ENCODE results near the gene TOGARAM1. TPM values are rescaled to one million over a fixed set of nuclear protein-coding genes. Genes with fewer than 3 reads are reported as not detected.

The TOGARAM1 gene
- total and polyA plus RNA-seq, 2 experiments from 2014 or later: 10.5 to 12.2 TPM

- H3K9ac ChIP-seq: no peak overlapping the region
- H3K79me2 ChIP-seq (ENCODE audit: insufficient read depth): peaks cover 100% of the 10 kb centered on the region
- DNase-seq: no peak
- no peak overlapping the region for H2AFZ ChIP-seq
- TF ChIP-seq EZH2 (IDR thresholded peaks at IDR 0.05; ENCODE audit: insufficient read depth, poor library complexity, severe bottlenecking) (no peak), EZH2phosphoT487 (IDR thresholded peaks at IDR 0.05; ENCODE audit: insufficient read depth, low read depth) (no peak)
- no peak overlapping the region for H3K4me2 ChIP-seq (ENCODE audit: unreplicated experiment)
- H3F3A ChIP-seq (ENCODE audit: insufficient read depth): no peaks in the 10 kb centered on the region
- no peaks in the 10 kb centered on the region for H3K36me3 ChIP-seq (ENCODE audit: low read depth)
- H3K9me3 ChIP-seq (ENCODE audit: low read depth): no peaks in the 10 kb centered on the region
- no peaks in the 10 kb centered on the region for H3K27me3 ChIP-seq (replicated peaks; ENCODE audit: insufficient read depth)
- no peaks in the 10 kb centered on the region; the same call in 1 of the 2 replicates for H4K20me1 ChIP-seq (ENCODE audit: insufficient read depth)
- no peak overlapping the region for H3K4me3 ChIP-seq
- H3K9me2 ChIP-seq (ENCODE audit: insufficient read depth): no peaks in the 10 kb centered on the region
- in situ Hi-C loops (cut with MboI): no loop called here
- H3K4me1 ChIP-seq (ENCODE audit: insufficient read depth): peaks cover 25% of the 10 kb centered on the region
- H3K27ac ChIP-seq: no peak overlapping the region
Observed at GRCh38 chr14:44968714-44969113, 6.7 kb downstream of the TOGARAM1 start.

DNA sequence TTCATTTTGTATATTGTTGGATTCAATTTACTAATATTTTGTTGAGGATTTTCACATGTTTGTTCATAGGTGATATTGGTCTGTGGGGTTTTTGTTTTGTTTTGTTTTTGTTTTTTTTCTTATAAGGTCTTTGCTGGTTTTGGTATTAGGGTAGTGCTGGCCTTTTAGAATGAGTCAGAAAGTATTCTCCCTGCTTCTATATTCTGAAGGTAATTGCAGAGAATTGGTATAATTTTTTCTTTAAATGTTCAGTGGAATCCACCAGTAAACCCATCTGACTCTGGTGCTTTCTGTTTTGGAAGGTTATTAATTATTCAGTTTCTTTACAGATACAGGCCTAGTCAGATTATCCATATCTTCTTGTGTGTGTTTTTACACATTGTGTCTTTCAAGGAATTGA, 8.9 kb downstream of the TOGARAM1 start:
- Histone ChIP-seq H3K4me3 (no peak overlapping the region), H3K4me2 (ENCODE audit: unreplicated experiment) (no peak overlapping the region), H3K9ac (no peak overlapping the region), H3K27me3 (replicated peaks; ENCODE audit: insufficient read depth) (no peaks in the 10 kb centered on the region), H2AFZ (no peak overlapping the region), H3F3A (ENCODE audit: insufficient read depth) (no peaks in the 10 kb centered on the region), H3K9me3 (ENCODE audit: low read depth) (no peaks in the 10 kb centered on the region), H3K27ac (no peak overlapping the region), H3K36me3 (ENCODE audit: low read depth) (no peaks in the 10 kb centered on the region), H3K79me2 (ENCODE audit: insufficient read depth) (peaks cover 100% of the 10 kb centered on the region), H4K20me1 (ENCODE audit: insufficient read depth) (no peaks in the 10 kb centered on the region), H3K9me2 (ENCODE audit: insufficient read depth) (no peaks in the 10 kb centered on the region), H3K4me1 (ENCODE audit: insufficient read depth) (peaks cover 15% of the 10 kb centered on the region)
- no peak for DNase-seq
- in situ Hi-C loops (cut with MboI): no loop called here
- TF ChIP-seq EZH2phosphoT487 (IDR thresholded peaks at IDR 0.05; ENCODE audit: insufficient read depth, low read depth): no peak
- TF ChIP-seq EZH2 (IDR thresholded peaks at IDR 0.05; ENCODE audit: insufficient read depth, poor library complexity, severe bottlenecking): no peak

GRCh38 chr14:44971459-44971858, 9.5 kb downstream of the TOGARAM1 start:
- 93 to 96% methylated on average over 4 of the region's 4 CpGs for WGBS, 2 experiments (ENCODE audit: low coverage in 1 of 2, low lambda C conversion rate in 2 of 2, missing lambda C conversion rate in 2 of 2)
- in situ Hi-C loops (cut with MboI): no loop called here
- no peak for DNase-seq
- Histone ChIP-seq H3K9me3 (ENCODE audit: low read depth) (no peaks in the 10 kb centered on the region), H3K4me2 (ENCODE audit: unreplicated experiment) (no peak overlapping the region), H3K4me1 (ENCODE audit: insufficient read depth) (peaks cover 15% of the 10 kb centered on the region), H3K9ac (no peak overlapping the region), H2AFZ (no peak overlapping the region), H3K4me3 (no peak overlapping the region), H4K20me1 (ENCODE audit: insufficient read depth) (no peaks in the 10 kb centered on the region), H3K27ac (no peak overlapping the region), H3K79me2 (ENCODE audit: insufficient read depth) (peaks cover 100% of the 10 kb centered on the region), H3F3A (ENCODE audit: insufficient read depth) (no peaks in the 10 kb centered on the region), H3K9me2 (ENCODE audit: insufficient read depth) (no peaks in the 10 kb centered on the region), H3K36me3 (ENCODE audit: low read depth) (no peaks in the 10 kb centered on the region), H3K27me3 (replicated peaks; ENCODE audit: insufficient read depth) (no peaks in the 10 kb centered on the region)
- TF ChIP-seq EZH2phosphoT487 (IDR thresholded peaks at IDR 0.05; ENCODE audit: insufficient read depth, low read depth) (no peak), EZH2 (IDR thresholded peaks at IDR 0.05; ENCODE audit: insufficient read depth, poor library complexity, severe bottlenecking) (no peak)

- WGBS, 2 experiments (ENCODE audit: low coverage in 1 of 2, low lambda C conversion rate in 2 of 2, missing lambda C conversion rate in 2 of 2): 71 to 75% methylated on average over 2 of the region's 2 CpGs
Observed at GRCh38 chr14:44979273-44979672, 17.3 kb downstream of the TOGARAM1 start.

GRCh38 chr14:44979740-44980356, 17.9 kb downstream of the TOGARAM1 start:
- Histone ChIP-seq H3K9me2 (ENCODE audit: insufficient read depth) (no peaks in the 10 kb centered on the region), H3K9me3 (ENCODE audit: low read depth) (no peaks in the 10 kb centered on the region), H3K79me2 (ENCODE audit: insufficient read depth) (peaks cover 98% of the 10 kb centered on the region), H3F3A (ENCODE audit: insufficient read depth) (no peaks in the 10 kb centered on the region), H2AFZ (no peak overlapping the region), H3K4me1 (ENCODE audit: insufficient read depth) (no peaks in the 10 kb centered on the region), H3K27me3 (replicated peaks; ENCODE audit: insufficient read depth) (no peaks in the 10 kb centered on the region), H4K20me1 (ENCODE audit: insufficient read depth) (no peaks in the 10 kb centered on the region), H3K9ac (no peak overlapping the region), H3K4me2 (ENCODE audit: unreplicated experiment) (no peak overlapping the region), H3K36me3 (ENCODE audit: low read depth) (no peaks in the 10 kb centered on the region), H3K27ac (no peak overlapping the region), H3K4me3 (no peak overlapping the region)
- DNase-seq: no peak
- in situ Hi-C loops (cut with MboI): no loop called here
- TF ChIP-seq EZH2phosphoT487 (IDR thresholded peaks at IDR 0.05; ENCODE audit: insufficient read depth, low read depth) (no peak), EZH2 (IDR thresholded peaks at IDR 0.05; ENCODE audit: insufficient read depth, poor library complexity, severe bottlenecking) (no peak)

More at GRCh38 chr14:44979273-44979672, 17.3 kb downstream of the TOGARAM1 start:
- Histone ChIP-seq H3F3A (ENCODE audit: insufficient read depth) (no peaks in the 10 kb centered on the region), H3K36me3 (ENCODE audit: low read depth) (no peaks in the 10 kb centered on the region), H4K20me1 (ENCODE audit: insufficient read depth) (no peaks in the 10 kb centered on the region), H3K27ac (no peak overlapping the region), H3K9me2 (ENCODE audit: insufficient read depth) (no peaks in the 10 kb centered on the region), H3K4me3 (no peak overlapping the region), H3K27me3 (replicated peaks; ENCODE audit: insufficient read depth) (no peaks in the 10 kb centered on the region), H3K4me1 (ENCODE audit: insufficient read depth) (no peaks in the 10 kb centered on the region), H3K9ac (no peak overlapping the region), H3K79me2 (ENCODE audit: insufficient read depth) (peaks cover 98% of the 10 kb centered on the region), H3K4me2 (ENCODE audit: unreplicated experiment) (no peak overlapping the region), H2AFZ (no peak overlapping the region), H3K9me3 (ENCODE audit: low read depth) (no peaks in the 10 kb centered on the region)
- TF ChIP-seq EZH2 (IDR thresholded peaks at IDR 0.05; ENCODE audit: insufficient read depth, poor library complexity, severe bottlenecking): no peak
- TF ChIP-seq EZH2phosphoT487 (IDR thresholded peaks at IDR 0.05; ENCODE audit: insufficient read depth, low read depth): no peak
- DNase-seq: no peak
- in situ Hi-C loops (cut with MboI): no loop called here

All from GM23248 (cell line).